M059J (cell line): ENCODE data around the gene DGKQ. TPM values are rescaled to one million over a fixed set of nuclear protein-coding genes. Genes with fewer than 3 reads are reported as not detected.
"Not testable (repeated sequence)": the region's sequence is repeated elsewhere in the genome, so short reads cannot be mapped to it uniquely, and the experiment has no call there.

Experiments used
- DNase-seq: peaks from one replicate; pipeline ENCODE4 v3.0.0-alpha.2; 2012; ENCODE audit warnings: low read depth
- total RNA-seq: library from RNA; depleted of rRNA; stranded (reverse); fragments of >200 nt; shearing (Covaris generic); gene quantifications from 2 replicates; pipeline ENCODE4 v1.2.3, GENCODE V29; 2014

The DGKQ gene
- total RNA-seq, 1 experiment from 2014 or later, result 9.3 TPM

- DNase-seq, result not testable (repeated sequence)
These were observed 2.6 kb upstream of the DGKQ start for GRCh38 chr4:976016-976415.

GRCh38 chr4:974668-975067 is 1.3 kb upstream of the DGKQ start:
- no peak for DNase-seq

- DNase-seq, result peak; percentile 20
These were observed 531 bp downstream of the DGKQ start for GRCh38 chr4:972651-973424.

GRCh38 chr4:971666-972500 is 1.5 kb downstream of the DGKQ start:
- DNase-seq, result no peak

- no peak for DNase-seq
These were observed 2.4 kb downstream of the DGKQ start for GRCh38 chr4:970854-971520.

GRCh38 chr4:970046-970745 is 3.2 kb downstream of the DGKQ start:
- DNase-seq, result no peak

GRCh38 chr4:968621-969394 is 4.6 kb downstream of the DGKQ start:
- no peak for DNase-seq

- no peak for DNase-seq
These were observed 5.1 kb downstream of the DGKQ start for GRCh38 chr4:968221-968620.

- DNase-seq, result no peak
These were observed 6.0 kb downstream of the DGKQ start for GRCh38 chr4:967113-968104.

GRCh38 chr4:966266-967112 is 6.9 kb downstream of the DGKQ start:
- DNase-seq, result no peak

GRCh38 chr4:965766-966134 is 7.6 kb downstream of the DGKQ start:
- DNase-seq, result no peak

- DNase-seq, result no peak
These were observed 8.2 kb downstream of the DGKQ start for GRCh38 chr4:965048-965765.

- DNase-seq, result no peak
These were observed 8.9 kb downstream of the DGKQ start for GRCh38 chr4:964346-965025.

GRCh38 chr4:963276-964225 is 9.8 kb downstream of the DGKQ start:
- DNase-seq, result no peak

- DNase-seq, result no peak
These were observed 10.8 kb downstream of the DGKQ start for GRCh38 chr4:962231-963208.
